Endodermal cell (in vitro differentiated cells): ENCODE data around the gene MELK. TPM values are rescaled to one million over a fixed set of nuclear protein-coding genes. Genes with fewer than 3 reads are reported as not detected.

ENCODE experiments used
- DNase-seq: peaks from one replicate; pipeline ENCODE4 v3.0.0-alpha.2; 2017
- H3K27ac ChIP-seq: 2 replicates; pipeline ENCODE4 v1.5.1; 2013; ENCODE audit warnings: mild to moderate bottlenecking, low read depth, low read length, moderate library complexity
- H3K27me3 ChIP-seq: 2 replicates; pipeline ENCODE4 v1.6.1; 2013; ENCODE audit warnings: mild to moderate bottlenecking, low read length, moderate library complexity; ENCODE audit not compliant: insufficient read depth, control insufficient read depth, poor library complexity, severe bottlenecking
- H3K36me3 ChIP-seq: 2 replicates; pipeline ENCODE4 v1.7.0; 2013; ENCODE audit warnings: mild to moderate bottlenecking, low read length, moderate library complexity; ENCODE audit not compliant: control insufficient read depth, insufficient read depth
- H3K4me1 ChIP-seq: one replicate; pipeline ENCODE4 v1.7.0; 2013; ENCODE audit warnings: low read length; ENCODE audit not compliant: control insufficient read depth, insufficient read depth
- H3K4me3 ChIP-seq: 2 replicates; pipeline ENCODE4 v1.5.1; 2013; ENCODE audit warnings: mild to moderate bottlenecking, low read length, moderate library complexity
- H3K9ac ChIP-seq: 2 replicates; pipeline ENCODE4 v1.6.1; 2013; ENCODE audit warnings: mild to moderate bottlenecking, low read length, moderate library complexity; ENCODE audit not compliant: poor library complexity, severe bottlenecking; ENCODE audit errors: extremely low read depth
- H3K9me3 ChIP-seq: 2 replicates; pipeline ENCODE4 v1.6.1; 2013; ENCODE audit warnings: mild to moderate bottlenecking, low read length, moderate library complexity; ENCODE audit not compliant: control insufficient read depth
- H3K27ac Mint-ChIP-seq: 2 replicates; pipeline ENCODE4 v1.8.0; 2020; ENCODE audit warnings: mixed read lengths
- H3K27me3 Mint-ChIP-seq: 2 replicates; pipeline ENCODE4 v1.8.0; 2021; ENCODE audit warnings: mild to moderate bottlenecking, mixed read lengths; ENCODE audit not compliant: insufficient read depth
- H3K36me3 Mint-ChIP-seq: 2 replicates; pipeline ENCODE4 v1.8.0; 2020; ENCODE audit warnings: low read depth, mixed read lengths
- H3K4me1 Mint-ChIP-seq: 2 replicates; pipeline ENCODE4 v1.8.0; 2020; ENCODE audit warnings: mixed read lengths
- H3K4me3 Mint-ChIP-seq: 2 replicates; pipeline ENCODE4 v1.8.0; 2020; ENCODE audit warnings: mild to moderate bottlenecking, moderate library complexity, mixed read lengths
- H3K9me3 Mint-ChIP-seq: 2 replicates; pipeline ENCODE4 v1.8.0; 2020; ENCODE audit warnings: mild to moderate bottlenecking, mixed read lengths
- WGBS, 2 experiments: methylation state at CpG; one replicate each; pipeline versions ENCODE4 v1.1.5 to v1.1.7; 2013; ENCODE audit warnings: missing lambda C conversion rate in 2 of 2, mixed read lengths in 1 of 2; ENCODE audit not compliant: insufficient coverage in 1 of 2, insufficient read length in 1 of 2; 5-methylcytosine and 5-hydroxymethylcytosine counted together
- total RNA-seq, 2 donors: library from RNA; stranded (reverse); fragmentation: NEBNext Ultra II Directional in 1 of 2; extraction: Animal tissue kit (Norgen Biotek cat#: 25700) in 1 of 2; gene quantifications; 2 replicates in 1 of 2; 3 replicates in 1 of 2; pipeline ENCODE4 v1.2.1, GENCODE V29; 2021
- TF ChIP-seq, protein P1 (sequence below): fragments of 200-600 bp; sonication (generic); conservative IDR thresholded peaks from 2 replicates; pipeline ENCODE4 v1.5.0; 2021; ENCODE audit warnings: antibody characterized with exemption, mild to moderate bottlenecking

The MELK gene
- total RNA-seq, 2 donors from 2014 or later: 45.6 to 88.9 TPM

DNA sequence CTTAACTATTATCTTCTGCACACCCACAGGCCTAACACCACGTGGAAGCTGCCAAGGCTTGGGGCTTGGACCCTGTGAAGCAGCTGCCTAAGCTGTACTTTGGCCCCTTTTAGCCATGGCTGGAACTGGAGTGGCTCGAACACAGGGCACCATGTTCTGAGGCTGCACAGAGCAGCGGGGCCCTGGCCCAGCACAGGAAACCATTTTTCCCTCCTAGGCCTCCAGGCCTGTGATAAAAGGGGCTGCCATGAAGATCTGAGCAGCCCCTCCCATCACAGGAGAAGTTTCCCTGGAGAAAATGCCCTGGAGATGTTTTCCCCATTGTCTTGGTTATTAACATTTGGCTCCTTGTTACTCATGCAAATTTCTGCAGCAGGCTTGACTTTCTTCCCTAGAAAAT lies 126.3 kb downstream of the MELK start:
- no peak overlapping the region for H3K4me3 Mint-ChIP-seq
- H3K27me3 Mint-ChIP-seq: peaks cover 12% of the 10 kb centered on the region
- Histone ChIP-seq H3K27ac (no peak overlapping the region), H3K36me3 (no peaks in the 10 kb centered on the region), H3K27me3 (peaks cover 6% of the 10 kb centered on the region), H3K9me3 (peaks cover 13% of the 10 kb centered on the region), H3K4me1 (no peaks in the 10 kb centered on the region), H3K9ac (no peak overlapping the region), H3K4me3 (no peak overlapping the region)
- peaks cover 29% of the 10 kb centered on the region for H3K9me3 Mint-ChIP-seq
- TF ChIP-seq, protein P1, sequence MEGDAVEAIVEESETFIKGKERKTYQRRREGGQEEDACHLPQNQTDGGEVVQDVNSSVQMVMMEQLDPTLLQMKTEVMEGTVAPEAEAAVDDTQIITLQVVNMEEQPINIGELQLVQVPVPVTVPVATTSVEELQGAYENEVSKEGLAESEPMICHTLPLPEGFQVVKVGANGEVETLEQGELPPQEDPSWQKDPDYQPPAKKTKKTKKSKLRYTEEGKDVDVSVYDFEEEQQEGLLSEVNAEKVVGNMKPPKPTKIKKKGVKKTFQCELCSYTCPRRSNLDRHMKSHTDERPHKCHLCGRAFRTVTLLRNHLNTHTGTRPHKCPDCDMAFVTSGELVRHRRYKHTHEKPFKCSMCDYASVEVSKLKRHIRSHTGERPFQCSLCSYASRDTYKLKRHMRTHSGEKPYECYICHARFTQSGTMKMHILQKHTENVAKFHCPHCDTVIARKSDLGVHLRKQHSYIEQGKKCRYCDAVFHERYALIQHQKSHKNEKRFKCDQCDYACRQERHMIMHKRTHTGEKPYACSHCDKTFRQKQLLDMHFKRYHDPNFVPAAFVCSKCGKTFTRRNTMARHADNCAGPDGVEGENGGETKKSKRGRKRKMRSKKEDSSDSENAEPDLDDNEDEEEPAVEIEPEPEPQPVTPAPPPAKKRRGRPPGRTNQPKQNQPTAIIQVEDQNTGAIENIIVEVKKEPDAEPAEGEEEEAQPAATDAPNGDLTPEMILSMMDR: no peak
- H3K4me1 Mint-ChIP-seq: no peaks in the 10 kb centered on the region
- WGBS, 2 experiments: 72 to 100% methylated on average over 1 to 3 of the region's 3 CpGs
- DNase-seq: no peak
- H3K27ac Mint-ChIP-seq: no peak overlapping the region
- H3K36me3 Mint-ChIP-seq: no peaks in the 10 kb centered on the region

DNA sequence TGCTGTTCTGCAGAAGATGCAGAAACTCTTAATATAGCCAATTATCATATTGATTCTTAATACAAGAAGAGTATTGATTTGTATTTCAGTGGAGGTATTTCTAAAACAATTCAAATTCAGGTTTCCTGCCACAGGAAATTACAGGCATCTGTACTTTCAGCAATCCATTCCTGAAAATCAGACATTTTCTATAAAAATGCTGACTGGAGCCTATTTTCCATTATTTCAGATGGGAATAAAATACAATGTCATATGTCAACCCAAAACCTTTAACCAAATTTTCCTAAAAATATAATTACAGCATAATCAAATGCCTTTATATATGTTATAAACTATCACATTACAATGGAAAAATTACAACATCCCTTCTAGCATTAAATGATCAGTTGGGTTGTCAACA lies 131.5 kb downstream of the MELK start:
- TF ChIP-seq, protein P1: no peak
- no peaks in the 10 kb centered on the region for H3K4me1 ChIP-seq
- H3K4me3 ChIP-seq: no peak overlapping the region
- H3K27ac Mint-ChIP-seq: no peak overlapping the region
- DNase-seq: no peak
- no peaks in the 10 kb centered on the region for H3K36me3 Mint-ChIP-seq
- no peaks in the 10 kb centered on the region for H3K36me3 ChIP-seq
- H3K4me1 Mint-ChIP-seq: no peaks in the 10 kb centered on the region
- H3K27me3 Mint-ChIP-seq: peaks cover 6% of the 10 kb centered on the region
- peaks cover 2% of the 10 kb centered on the region for H3K9me3 ChIP-seq
- H3K4me3 Mint-ChIP-seq: no peak overlapping the region
- H3K9ac ChIP-seq: no peak overlapping the region
- H3K27ac ChIP-seq: no peak overlapping the region
- H3K27me3 ChIP-seq: peaks cover 18% of the 10 kb centered on the region
- H3K9me3 Mint-ChIP-seq: peaks cover 9% of the 10 kb centered on the region

DNA sequence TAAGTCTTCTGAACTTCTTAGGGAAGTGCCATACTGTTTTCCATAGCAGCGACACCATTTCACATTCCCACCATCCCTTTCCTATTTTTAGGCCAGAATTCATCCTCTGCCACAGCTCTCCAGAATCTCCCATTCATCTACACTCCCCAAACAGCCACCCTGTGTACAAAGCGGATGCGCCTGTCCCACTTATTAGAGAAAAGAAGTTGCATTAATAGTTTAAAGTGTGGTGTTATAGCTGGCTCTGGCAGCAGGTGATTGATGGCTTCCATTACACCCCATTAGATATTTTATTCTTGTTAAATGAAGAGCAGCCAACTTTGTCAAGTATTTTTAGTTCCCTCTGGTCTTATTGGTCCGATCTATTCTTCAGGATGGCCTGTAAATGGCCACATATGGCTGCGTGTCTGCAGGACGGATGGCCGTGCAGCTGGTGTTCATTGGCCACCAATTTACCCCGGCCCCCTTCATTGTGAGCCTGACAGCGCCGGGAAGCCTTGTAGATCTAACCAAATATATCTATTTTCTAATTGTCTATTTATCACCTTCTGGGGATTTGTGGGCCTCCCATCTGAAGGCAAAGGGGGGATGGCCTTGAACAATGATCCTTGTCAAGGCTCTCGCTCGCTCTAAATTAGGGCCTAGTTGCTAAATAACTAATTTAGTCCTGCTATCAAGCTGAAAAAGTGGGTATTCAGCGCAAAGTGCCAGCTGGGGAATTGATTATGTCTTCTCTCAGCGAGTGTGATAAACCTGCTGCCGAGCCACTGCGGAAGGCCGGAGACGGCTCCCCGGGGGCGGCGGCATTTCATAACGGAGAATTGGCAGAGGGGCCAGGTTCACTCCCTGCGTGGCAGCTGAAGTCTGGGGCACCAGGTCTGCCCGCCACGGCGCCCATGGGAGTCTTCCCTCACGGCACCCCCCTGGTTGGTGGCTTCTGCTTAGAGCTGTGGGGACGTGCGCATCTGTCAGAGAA lies 141.1 kb downstream of the MELK start:
- Mint-ChIP-seq H3K4me3 (no peak overlapping the region), H3K4me1 (peaks cover 2% of the 10 kb centered on the region), H3K36me3 (no peaks in the 10 kb centered on the region), H3K9me3 (no peaks in the 10 kb centered on the region), H3K27me3 (no peaks in the 10 kb centered on the region), H3K27ac (no peak overlapping the region)
- Histone ChIP-seq H3K9me3 (no peaks in the 10 kb centered on the region), H3K4me1 (no peaks in the 10 kb centered on the region), H3K27ac (no peak overlapping the region), H3K27me3 (no peaks in the 10 kb centered on the region), H3K4me3 (no peak overlapping the region), H3K9ac (no peak overlapping the region), H3K36me3 (no peaks in the 10 kb centered on the region)
- 93 to 95% methylated on average over 16 to 28 of the region's 29 CpGs for WGBS, 2 experiments
- TF ChIP-seq, protein P1: no peak
- no peak for DNase-seq
